ENCODE data around the gene NDUFA6.

Gene NDUFA6

GRCh38 chr22:42069801-42070516, 20.6 kb downstream of the NDUFA6 start:
- DNase-seq = no peak

GRCh38 chr22:42068291-42068690, 22.3 kb downstream of the NDUFA6 start:
- no peak for DNase-seq

GRCh38 chr22:42067671-42068251, 22.8 kb downstream of the NDUFA6 start:
- no peak for DNase-seq

- no peak for DNase-seq
These were observed 23.6 kb downstream of the NDUFA6 start for GRCh38 chr22:42066937-42067336.

GRCh38 chr22:42066126-42066761, 24.3 kb downstream of the NDUFA6 start:
- DNase-seq = no peak

GRCh38 chr22:42065438-42066125, 25.0 kb downstream of the NDUFA6 start:
- DNase-seq = no peak

GRCh38 chr22:42064629-42065028, 25.9 kb downstream of the NDUFA6 start:
- no peak for DNase-seq

GRCh38 chr22:42062506-42063170, 27.9 kb downstream of the NDUFA6 start:
- DNase-seq = no peak

- no peak for DNase-seq
These were observed 29.5 kb downstream of the NDUFA6 start for GRCh38 chr22:42061041-42061440.

GRCh38 chr22:42060489-42060888, 30.1 kb downstream of the NDUFA6 start:
- DNase-seq = no peak

- no peak for DNase-seq
These were observed 33.6 kb downstream of the NDUFA6 start for GRCh38 chr22:42056757-42057511.

- DNase-seq = no peak
These were observed 37.8 kb downstream of the NDUFA6 start for GRCh38 chr22:42052765-42053164.

GRCh38 chr22:42050641-42051180, 39.9 kb downstream of the NDUFA6 start:
- no peak for DNase-seq

- no peak for DNase-seq
These were observed 48.8 kb downstream of the NDUFA6 start for GRCh38 chr22:42041784-42042183.

GRCh38 chr22:42039271-42039670, 51.3 kb downstream of the NDUFA6 start:
- no peak for DNase-seq

All from SHP77 treated with DMSO at 0.1 percent for 48 hours (cell line).